ENCODE results near the gene GRIK5. TPM values are rescaled to one million over a fixed set of nuclear protein-coding genes. Genes with fewer than 3 reads are reported as not detected.

The GRIK5 gene
- total RNA-seq, 1 experiment from 2014 or later, result 0.06 TPM

GRCh38 chr19:42078058-42078457 is 8.1 kb upstream of the GRIK5 start:
- DNase-seq (ENCODE audit: low read depth), result no peak

GRCh38 chr19:42076380-42076944 is 6.5 kb upstream of the GRIK5 start:
- DNase-seq (ENCODE audit: low read depth), result no peak

GRCh38 chr19:42075616-42076379 is 5.8 kb upstream of the GRIK5 start, which contains the start of gene ZNF574:
Gene ZNF574 (plus strand): TSS chr19:42076166. CDS start chr19:42078607, 2,441 bp downstream.
- DNase-seq (ENCODE audit: low read depth), result peak; percentile 99

GRCh38 chr19:42075364-42075615 is 5.3 kb upstream of the GRIK5 start:
- no peak for DNase-seq (ENCODE audit: low read depth)

GRCh38 chr19:42074513-42075363 is 4.7 kb upstream of the GRIK5 start:
- peak; percentile 32 for DNase-seq (ENCODE audit: low read depth)

GRCh38 chr19:42071247-42071646 is 1.2 kb upstream of the GRIK5 start:
- DNase-seq (ENCODE audit: low read depth), result no peak

- DNase-seq (ENCODE audit: low read depth), result no peak
These were observed 1.0 kb downstream of the GRIK5 start for GRCh38 chr19:42068756-42069571.

GRCh38 chr19:42068361-42068755 is 1.6 kb downstream of the GRIK5 start:
- DNase-seq (ENCODE audit: low read depth), result no peak

GRCh38 chr19:42067315-42067888 is 2.6 kb downstream of the GRIK5 start:
- no peak for DNase-seq (ENCODE audit: low read depth)

GRCh38 chr19:42066075-42066754 is 3.8 kb downstream of the GRIK5 start:
- DNase-seq (ENCODE audit: low read depth), result peak; percentile 35

GRCh38 chr19:42065511-42065910 is 4.5 kb downstream of the GRIK5 start:
- DNase-seq (ENCODE audit: low read depth), result no peak

GRCh38 chr19:42065051-42065450 is 5.0 kb downstream of the GRIK5 start:
- DNase-seq (ENCODE audit: low read depth), result no peak

GRCh38 chr19:42064432-42064831 is 5.6 kb downstream of the GRIK5 start:
- DNase-seq (ENCODE audit: low read depth), result no peak

GRCh38 chr19:42062381-42062780 is 7.6 kb downstream of the GRIK5 start:
- no peak for DNase-seq (ENCODE audit: low read depth)

- no peak for DNase-seq (ENCODE audit: low read depth)
These were observed 9.9 kb downstream of the GRIK5 start for GRCh38 chr19:42060117-42060516.

- no peak for DNase-seq (ENCODE audit: low read depth)
These were observed 10.8 kb downstream of the GRIK5 start for GRCh38 chr19:42059196-42059595.

GRCh38 chr19:42057846-42058245 is 12.2 kb downstream of the GRIK5 start:
- DNase-seq (ENCODE audit: low read depth), result no peak

GRCh38 chr19:42054205-42054604 is 15.8 kb downstream of the GRIK5 start:
- DNase-seq (ENCODE audit: low read depth), result no peak

GRCh38 chr19:42053037-42053935 is 16.7 kb downstream of the GRIK5 start:
- no peak for DNase-seq (ENCODE audit: low read depth)

Measured in LHCN-M2 (cell line).